H1 (cell line): ENCODE results near the gene SYNJ2. TPM values are rescaled to one million over a fixed set of nuclear protein-coding genes. Genes with fewer than 3 reads are reported as not detected.
A peak's percentile ranks its signal among the peaks of the same experiment; 100 is the strongest.

ENCODE experiments used
- CTCF ChIA-PET: fragments of 300-600 bp; sonication (Branson Sonifier 250); formaldehyde crosslinking; loops from one replicate; lab custom pipeline; 2021; ENCODE audit not compliant: partially characterized antibody; lab: Charles Lee
- POLR2A ChIA-PET: fragments of 300-600 bp; sonication (Branson Sonifier 250); formaldehyde crosslinking; loops from one replicate; lab custom pipeline; 2021; ENCODE audit warnings: inconsistent platforms; ENCODE audit not compliant: partially characterized antibody; lab: Charles Lee
- DNase-seq, 2 experiments: peaks; one replicate each; pipeline versions ENCODE4 v3.0.0 to v3.0.0-alpha.2; 2010 to 2022; ENCODE audit warnings: low spot score in 2 of 2, low read depth in 1 of 2, mixed read lengths in 1 of 2
- FAIRE-seq: peaks from 2 replicates; lab custom pipeline; 2011; peaks lifted over from hg19 to GRCh38; lab: Jason Lieb, UNC
- H2AFZ ChIP-seq: 2 replicates; pipeline ENCODE4 v1.8.1; 2012; ENCODE audit warnings: low read length, inconsistent platforms
- H2AK5ac ChIP-seq: 2 replicates; pipeline ENCODE4 v1.6.1; 2013; ENCODE audit warnings: low read depth, low read length
- H2BK120ac ChIP-seq: replicated peaks from 2 replicates; pipeline ENCODE3; 2013; ENCODE audit warnings: low read depth, low read length, inconsistent platforms
- H2BK12ac ChIP-seq: 2 replicates; pipeline ENCODE4 v1.6.1; 2013; ENCODE audit warnings: low read depth, low read length
- H2BK15ac ChIP-seq: 2 replicates; pipeline ENCODE4 v1.6.1; 2013; ENCODE audit warnings: low read length
- H2BK20ac ChIP-seq: 2 replicates; pipeline ENCODE4 v1.6.1; 2013; ENCODE audit warnings: low read length
- H2BK5ac ChIP-seq: 2 replicates; pipeline ENCODE4 v1.6.1; 2013; ENCODE audit warnings: low read depth, low read length
- H3K14ac ChIP-seq: 2 replicates; pipeline ENCODE4 v1.6.1; 2013; ENCODE audit warnings: inconsistent platforms; ENCODE audit not compliant: insufficient read length
- H3K18ac ChIP-seq: 2 replicates; pipeline ENCODE4 v1.6.1; 2013; ENCODE audit warnings: low read length; ENCODE audit errors: extremely low read depth
- H3K23ac ChIP-seq: 2 replicates; pipeline ENCODE4 v1.6.1; 2013; ENCODE audit warnings: inconsistent platforms; ENCODE audit not compliant: insufficient read length
- H3K23me2 ChIP-seq: 2 replicates; pipeline ENCODE4 v1.6.1; 2013; ENCODE audit warnings: low read depth, low read length
- H3K27ac ChIP-seq: 2 replicates; pipeline ENCODE4 v1.6.1; 2011; ENCODE audit warnings: low read depth, low read length, inconsistent platforms
- H3K27me3 ChIP-seq, 4 experiments: replicated peaks in 1 of 4; 1 replicate in 1 of 4; 2 replicates in 3 of 4; pipeline versions ENCODE4 v1.6.1 to v1.8.1; 2011 to 2013; ENCODE audit warnings: low read length in 3 of 4, mild to moderate bottlenecking in 3 of 4, inconsistent platforms in 2 of 4, mixed read lengths in 2 of 4, moderate library complexity in 1 of 4; ENCODE audit not compliant: control insufficient read depth in 3 of 4, insufficient read depth in 3 of 4; ENCODE audit errors: extremely low read depth in 1 of 4
- H3K36me3 ChIP-seq, 4 experiments: 2 replicates each; pipeline versions ENCODE4 v1.6.1 to v1.8.1; 2011 to 2013; ENCODE audit warnings: mild to moderate bottlenecking in 4 of 4, low read length in 3 of 4, moderate library complexity in 2 of 4, control low read depth in 1 of 4, inconsistent platforms in 1 of 4; ENCODE audit not compliant: insufficient read depth in 4 of 4, control insufficient read depth in 2 of 4
- H3K4ac ChIP-seq: replicated peaks from 2 replicates; pipeline ENCODE3; 2013; ENCODE audit warnings: low read length, low read depth, mixed read lengths, inconsistent platforms; ENCODE audit not compliant: insufficient read length
- H3K4me1 ChIP-seq, 4 experiments: replicated peaks in 1 of 4; 1 replicate in 1 of 4; 2 replicates in 3 of 4; pipeline versions ENCODE4 v1.6.1 to v1.8.1; 2011 to 2013; ENCODE audit warnings: low read length in 3 of 4, inconsistent platforms in 2 of 4, mixed read lengths in 1 of 4; ENCODE audit not compliant: insufficient read depth in 4 of 4, control insufficient read depth in 3 of 4
- H3K4me2 ChIP-seq, 2 experiments: 2 replicates each; pipeline versions ENCODE4 v1.6.1 to v1.8.1; 2011 to 2013; ENCODE audit warnings: low read depth in 2 of 2, low read length in 2 of 2, control low read depth in 1 of 2, inconsistent platforms in 1 of 2, mild to moderate bottlenecking in 1 of 2; ENCODE audit not compliant: insufficient read depth in 1 of 2
- H3K4me3 ChIP-seq, 4 experiments: fragments of 200-600, 300-600 bp in 1 of 4; sonication (generic), shearing (Covaris generic), sonication (Bioruptor Twin) in 1 of 4; 2 replicates each; pipeline versions ENCODE4 v1.5.1 to v1.8.1; 2011 to 2016; ENCODE audit warnings: low read length in 4 of 4, low read depth in 3 of 4, control low read depth in 2 of 4, inconsistent platforms in 2 of 4, mild to moderate bottlenecking in 2 of 4, mixed read lengths in 1 of 4, moderate library complexity in 1 of 4; ENCODE audit not compliant: insufficient read depth in 2 of 4; ENCODE audit errors: extremely low read depth in 1 of 4
- H3K56ac ChIP-seq: replicated peaks from 2 replicates; pipeline ENCODE3; 2013; ENCODE audit warnings: low read depth, mild to moderate bottlenecking, mixed read lengths, low read length, inconsistent platforms; ENCODE audit not compliant: insufficient read length
- H3K79me1 ChIP-seq: 2 replicates; pipeline ENCODE4 v1.6.1; 2013; ENCODE audit warnings: low read depth, low read length, control low read depth
- H3K79me2 ChIP-seq, 2 experiments: 2 replicates each; pipeline versions ENCODE4 v1.6.1 to v1.8.1; 2012 to 2013; ENCODE audit warnings: low read length in 2 of 2, mild to moderate bottlenecking in 2 of 2, inconsistent platforms in 1 of 2; ENCODE audit not compliant: insufficient read depth in 2 of 2, control insufficient read depth in 1 of 2
- H3K9ac ChIP-seq, 4 experiments: replicated peaks in 1 of 4; 1 replicate in 1 of 4; 2 replicates in 3 of 4; pipeline versions ENCODE4 v1.6.1 to v1.8.1; 2011 to 2013; ENCODE audit warnings: low read depth in 3 of 4, low read length in 3 of 4, control low read depth in 2 of 4, mild to moderate bottlenecking in 2 of 4, moderate library complexity in 2 of 4, inconsistent platforms in 1 of 4; ENCODE audit errors: extremely low read depth in 1 of 4
- H3K9me3 ChIP-seq, 2 experiments: 2 replicates each; pipeline versions ENCODE4 v1.6.1 to v1.8.1; 2012 to 2013; ENCODE audit warnings: mild to moderate bottlenecking in 2 of 2, moderate library complexity in 2 of 2, control low read depth in 1 of 2, inconsistent platforms in 1 of 2, low read depth in 1 of 2, low read length in 1 of 2, mixed read lengths in 1 of 2; ENCODE audit not compliant: insufficient read depth in 2 of 2
- H4K20me1 ChIP-seq, 2 experiments: replicated peaks in 1 of 2; 2 replicates each; pipeline versions ENCODE3 to v1.8.1; 2011 to 2013; ENCODE audit warnings: inconsistent platforms in 2 of 2, low read length in 2 of 2, mild to moderate bottlenecking in 1 of 2; ENCODE audit not compliant: insufficient read depth in 2 of 2, control insufficient read depth in 1 of 2
- H4K5ac ChIP-seq: 2 replicates; pipeline ENCODE4 v1.6.1; 2013; ENCODE audit warnings: low read length, low read depth, mixed read lengths, inconsistent platforms; ENCODE audit not compliant: insufficient read length
- H4K8ac ChIP-seq: 2 replicates; pipeline ENCODE4 v1.8.0; 2013; ENCODE audit warnings: mild to moderate bottlenecking, moderate library complexity, low read length, inconsistent platforms; ENCODE audit not compliant: insufficient read depth; ENCODE audit errors: extremely low read depth
- H4K91ac ChIP-seq: replicated peaks from 2 replicates; pipeline ENCODE3; 2013; ENCODE audit warnings: low read length, mixed read lengths, inconsistent platforms; ENCODE audit not compliant: insufficient read length
- CBX5 ChIP-seq: fragments of 300-800, 300-1000 bp; sonication (generic); IDR thresholded peaks from 2 replicates; pipeline ENCODE4 v1.7.1; 2016; ENCODE audit warnings: antibody characterized with exemption, low read length, low read depth
- CEBPB ChIP-seq: IDR thresholded peaks from 2 replicates; pipeline ENCODE4 v1.6.1; 2012; ENCODE audit warnings: low read depth, low read length
- CHD1 ChIP-seq: IDR thresholded peaks from 2 replicates; pipeline ENCODE4 v1.6.1; 2012; ENCODE audit warnings: low read depth, low read length, improper control_type of control experiment
- RBBP5 ChIP-seq: IDR thresholded peaks from 2 replicates; pipeline ENCODE4 v1.7.1; 2012; ENCODE audit warnings: low read depth, mild to moderate bottlenecking, inconsistent platforms, low read length, moderate library complexity, borderline replicate concordance
- TAF1 ChIP-seq: IDR thresholded peaks from 2 replicates; pipeline ENCODE4 v1.6.1; 2011; ENCODE audit warnings: mild to moderate bottlenecking, low read depth, low read length
- TEAD4 ChIP-seq: IDR thresholded peaks from 2 replicates; pipeline ENCODE4 v1.6.1; 2012; ENCODE audit warnings: low read depth, low read length, inconsistent platforms, mixed read lengths
- WGBS, 2 experiments: shearing (Covaris generic) in 1 of 2; methylation state at CpG; one replicate each; pipeline versions ENCODE4 v1.1.6 to v1.1.7; 2013 to 2015; ENCODE audit warnings: low lambda C conversion rate in 2 of 2, mixed read lengths in 2 of 2, inconsistent platforms in 1 of 2, low coverage in 1 of 2, missing lambda C conversion rate in 1 of 2; ENCODE audit not compliant: insufficient replicate concordance in 2 of 2, insufficient coverage in 1 of 2, insufficient read length in 1 of 2; ENCODE audit errors: extremely low coverage in 1 of 2, missing lambda C conversion rate in 1 of 2; 5-methylcytosine and 5-hydroxymethylcytosine counted together
- polyA plus RNA-seq, 7 experiments: library from polyadenylated mRNA; depleted of rRNA in 3 of 7; stranded (reverse) in 5 of 7; unstranded in 2 of 7; fragments of >200 nt in 5 of 7; fragments of 200-250 nt in 2 of 7; gene quantifications; 1 replicate in 5 of 7; 2 replicates in 1 of 7; 4 replicates in 1 of 7; pipeline versions ENCODE4 v1.2.1 to v1.2.3, GENCODE V29; 2011 to 2013; ENCODE audit warnings: missing spikeins in 2 of 7, mixed read lengths in 2 of 7
- total RNA-seq: library from RNA; stranded (reverse); fragmentation: NEBNext Ultra II Directional; extraction: Animal tissue kit (Norgen Biotek cat#: 25700); gene quantifications from 2 replicates; pipeline ENCODE4 v1.2.1, GENCODE V29; 2021

The SYNJ2 gene
- total and polyA plus RNA-seq, 2 of the 8 experiments (the other 6 are each of a cell fraction or from before 2014, with no cell fraction given) = 3.7 to 13.9 TPM

GRCh38 chr6:158038291-158039177 is 56.9 kb downstream of the SYNJ2 start:
- Histone ChIP-seq H2BK5ac (peak overlapping the region; percentile 46; the same call in 1 of the 2 replicates), H3K23ac (no peak overlapping the region), H3K79me2 (no peaks in the 10 kb centered on the region), H3K27ac (no peak overlapping the region), H3K36me3 (no peaks in the 10 kb centered on the region), H4K91ac (no peak overlapping the region), H3K56ac (no peak overlapping the region), H2BK120ac (no peak overlapping the region), H3K4me2 (no peak overlapping the region), H2BK12ac (no peak overlapping the region), H4K5ac (no peak overlapping the region), H3K4me1 (peaks cover 0 to 10% (median 6%) of the 10 kb centered on the region in 4 experiments; a peak in 5 of 7 replicates), H3K23me2 (peaks cover 3% of the 10 kb centered on the region; the same call in 1 of the 2 replicates), H2AFZ (no peak overlapping the region), H2BK15ac (no peak overlapping the region), H3K14ac (no peak overlapping the region), H3K9me3 (no peaks in the 10 kb centered on the region), H4K20me1 (peaks cover 2 to 3% of the 10 kb centered on the region in 2 experiments), H4K8ac (no peak overlapping the region; the same call in 1 of the 2 replicates), H3K27me3 (no peaks in the 10 kb centered on the region), H3K9ac (no peak overlapping the region), H3K4ac (no peak overlapping the region), H3K4me3 (no peak overlapping the region), H2BK20ac (no peak overlapping the region), H2AK5ac (no peak overlapping the region), H3K79me1 (no peaks in the 10 kb centered on the region; the same call in 1 of the 2 replicates), H3K18ac (peak overlapping the region; percentile 63; the same call in 1 of the 2 replicates)
- ChIA-PET CTCF (interaction anchor here (1.2 to 3.3 kb wide), 4 partner anchors 11 to 50 kb away, joined by 3 to 15 read pairs (median 8); no protein-coding TSS in a partner anchor), POLR2A (interaction anchor here (1.2 to 1.3 kb wide), 2 partner anchors 9 to 10 kb away, joined by 4 read pairs; no protein-coding TSS in a partner anchor)
- no peak for FAIRE-seq
- 84% methylated on average over 21 of the region's 21 CpGs; no CpG with 5 or more reads in 1 of the 2 experiments for WGBS, 2 experiments
- no peak for DNase-seq
- TF ChIP-seq CBX5 (no peak), RBBP5 (no peak), TEAD4 (no peak), CHD1 (no peak), TAF1 (no peak), CEBPB (no peak)
